IMR-90 (cell line): Measurements from ENCODE around the gene SLC35B4. TPM values are rescaled to one million over a fixed set of nuclear protein-coding genes. Genes with fewer than 3 reads are reported as not detected.

Source experiments
- ATAC-seq: fragments of 200-7000 bp; cut with Tn5 transposase; 2 replicates; pipeline ENCODE4 v1.9.1; 2020; ENCODE audit warnings: low read depth, mild to moderate bottlenecking, moderate library complexity
- BruUV-seq: library from RNA; stranded (reverse); fragments of 400-500 nt; replicated peaks from 2 replicates; lab custom pipeline; 2021; lab: Mats Ljungman, UMichigan
- CTCF ChIA-PET: fragments of 300-600 bp; formaldehyde crosslinking; extraction: SDS; loops from one replicate; lab custom pipeline; 2021; ENCODE audit warnings: antibody characterized with exemption; lab: Yijun Ruan, JAX
- POLR2A ChIA-PET: fragments of 300-600 bp; sonication (Branson Sonifier 250); formaldehyde crosslinking; loops from one replicate; lab custom pipeline; 2022; ENCODE audit warnings: antibody characterized with exemption; ENCODE audit not compliant: unreplicated experiment; lab: Charles Lee
- DNase-seq: peaks from one replicate; pipeline ENCODE4 v3.0.0; 2013
- H2AFZ ChIP-seq: replicated peaks from 2 replicates; pipeline ENCODE3; 2013; ENCODE audit warnings: low read length, mild to moderate bottlenecking; ENCODE audit not compliant: poor library complexity
- H2AK5ac ChIP-seq: 2 replicates; pipeline ENCODE4 v1.6.1; 2013; ENCODE audit warnings: low read depth, low read length, inconsistent platforms
- H2AK9ac ChIP-seq: replicated peaks from 2 replicates; pipeline ENCODE3; 2013; ENCODE audit warnings: mild to moderate bottlenecking, low read depth, low read length, moderate library complexity; ENCODE audit not compliant: poor library complexity
- H2BK120ac ChIP-seq: 2 replicates; pipeline ENCODE4 v1.6.1; 2013; ENCODE audit warnings: low read depth, low read length, inconsistent platforms
- H2BK15ac ChIP-seq: 3 replicates; pipeline ENCODE4 v1.6.1; 2013; ENCODE audit warnings: low read depth, low read length, inconsistent platforms
- H2BK20ac ChIP-seq: 2 replicates; pipeline ENCODE4 v1.6.1; 2013; ENCODE audit warnings: low read depth, mild to moderate bottlenecking, inconsistent platforms, low read length, moderate library complexity
- H2BK5ac ChIP-seq: 2 replicates; pipeline ENCODE4 v1.6.1; 2013; ENCODE audit warnings: mild to moderate bottlenecking, low read depth, low read length, inconsistent platforms; ENCODE audit not compliant: poor library complexity, severe bottlenecking
- H3K14ac ChIP-seq: replicated peaks from 2 replicates; pipeline ENCODE4 v1.6.1; 2013; ENCODE audit warnings: low read depth, low read length, inconsistent platforms
- H3K18ac ChIP-seq: 2 replicates; pipeline ENCODE4 v1.6.1; 2013; ENCODE audit warnings: low read depth, low read length, control low read depth
- H3K23ac ChIP-seq: 2 replicates; pipeline ENCODE4 v1.6.1; 2013; ENCODE audit warnings: low read depth, low read length, inconsistent platforms
- H3K27ac ChIP-seq: 2 replicates; pipeline ENCODE4 v1.5.1; 2013; ENCODE audit warnings: mild to moderate bottlenecking, control low read depth, low read length; ENCODE audit not compliant: insufficient read depth
- H3K27me3 ChIP-seq: 2 replicates; pipeline ENCODE4 v1.6.1; 2013; ENCODE audit warnings: low read length; ENCODE audit not compliant: control insufficient read depth, insufficient read depth
- H3K36me3 ChIP-seq: 2 replicates; pipeline ENCODE4 v1.6.1; 2013; ENCODE audit warnings: low read length, mixed read lengths; ENCODE audit not compliant: control insufficient read depth, insufficient read depth
- H3K4ac ChIP-seq: 2 replicates; pipeline ENCODE4 v1.6.1; 2013; ENCODE audit warnings: low read depth, low read length, inconsistent platforms
- H3K4me1 ChIP-seq: 2 replicates; pipeline ENCODE4 v1.6.1; 2013; ENCODE audit warnings: low read length, mixed read lengths; ENCODE audit not compliant: control insufficient read depth, insufficient read depth
- H3K4me2 ChIP-seq: 2 replicates; pipeline ENCODE4 v1.6.1; 2013; ENCODE audit warnings: low read depth, mild to moderate bottlenecking, control low read depth, low read length, moderate library complexity
- H3K4me3 ChIP-seq: 2 replicates; pipeline ENCODE4 v1.5.1; 2013; ENCODE audit warnings: low read depth, mild to moderate bottlenecking, control low read depth, low read length, moderate library complexity; ENCODE audit not compliant: insufficient read depth
- H3K56ac ChIP-seq: 2 replicates; pipeline ENCODE4 v1.6.1; 2013; ENCODE audit warnings: low read length, inconsistent platforms; ENCODE audit not compliant: insufficient read depth; ENCODE audit errors: extremely low read depth
- H3K79me1 ChIP-seq, 2 experiments: 2 replicates each; pipeline ENCODE4 v1.6.1; 2013; ENCODE audit warnings: low read length in 2 of 2, inconsistent platforms in 1 of 2, low read depth in 1 of 2
- H3K9ac ChIP-seq: 2 replicates; pipeline ENCODE4 v1.6.1; 2013; ENCODE audit warnings: low read depth, low read length, control low read depth
- H3K9me1 ChIP-seq: 2 replicates; pipeline ENCODE4 v1.6.1; 2013; ENCODE audit warnings: low read length, inconsistent platforms; ENCODE audit not compliant: insufficient read depth
- H3K9me3 ChIP-seq: 2 replicates; pipeline ENCODE4 v1.6.1; 2013; ENCODE audit warnings: low read length; ENCODE audit not compliant: control insufficient read depth, insufficient read depth
- H4K20me1 ChIP-seq: 2 replicates; pipeline ENCODE4 v1.6.1; 2013; ENCODE audit warnings: low read length, inconsistent platforms; ENCODE audit not compliant: insufficient read depth
- H4K5ac ChIP-seq: 2 replicates; pipeline ENCODE4 v1.6.1; 2013; ENCODE audit warnings: mild to moderate bottlenecking, low read depth, low read length, control low read depth
- H4K8ac ChIP-seq, 2 experiments: 2 replicates each; pipeline ENCODE4 v1.6.1; 2013; ENCODE audit warnings: low read depth in 2 of 2, low read length in 2 of 2, control low read depth in 1 of 2, inconsistent platforms in 1 of 2
- H4K91ac ChIP-seq: 2 replicates; pipeline ENCODE4 v1.6.1; 2013; ENCODE audit warnings: low read depth, low read length, inconsistent platforms; ENCODE audit not compliant: insufficient read depth
- CEBPB ChIP-seq: IDR thresholded peaks from 2 replicates; pipeline ENCODE4 v1.6.1; 2012; ENCODE audit warnings: low read depth, low read length, improper control_type of control experiment
- CHD1 ChIP-seq: IDR thresholded peaks from 2 replicates; pipeline ENCODE4 v1.6.1; 2012; ENCODE audit warnings: low read depth, low read length, improper control_type of control experiment
- FOS ChIP-seq: fragments of 150-350 bp; IDR thresholded peaks from 2 replicates; pipeline ENCODE4 v1.6.1; 2016; ENCODE audit warnings: low read depth, low read length
- MAZ ChIP-seq: IDR thresholded peaks from 2 replicates; pipeline ENCODE4 v1.6.1; 2012; ENCODE audit warnings: low read depth, mild to moderate bottlenecking, low read length, improper control_type of control experiment, moderate library complexity, borderline replicate concordance
- MXI1 ChIP-seq: IDR thresholded peaks from 2 replicates; pipeline ENCODE4 v1.6.1; 2012; ENCODE audit warnings: low read depth, mild to moderate bottlenecking, low read length, moderate library complexity, borderline replicate concordance
- POLR2A ChIP-seq: IDR thresholded peaks from 2 replicates; pipeline ENCODE4 v1.6.1; 2012; ENCODE audit warnings: mild to moderate bottlenecking, low read depth, low read length
- RAD21 ChIP-seq: IDR thresholded peaks from 2 replicates; pipeline ENCODE4 v1.6.1; 2012; ENCODE audit warnings: low read length, improper control_type of control experiment
- RCOR1 ChIP-seq: IDR thresholded peaks from 2 replicates; pipeline ENCODE4 v1.6.1; 2012; ENCODE audit warnings: mild to moderate bottlenecking, low read length, improper control_type of control experiment; ENCODE audit not compliant: insufficient replicate concordance
- RFX5 ChIP-seq: IDR thresholded peaks from 2 replicates; pipeline ENCODE4 v1.8.0; 2012; ENCODE audit warnings: low read depth, mild to moderate bottlenecking, low read length, moderate library complexity
- WGBS, 2 experiments: methylation state at CpG; one replicate each; pipeline versions ENCODE4 v1.1.5 to v1.1.7; 2013; ENCODE audit warnings: missing lambda C conversion rate in 2 of 2; ENCODE audit not compliant: insufficient read length in 1 of 2; ENCODE audit errors: extremely low coverage in 2 of 2; 5-methylcytosine and 5-hydroxymethylcytosine counted together
- dilution Hi-C: fragments of 300-500 bp; cut with HindIII; formaldehyde crosslinking; loops from one replicate; pipeline ENCODE4 v1.14.3; 2018; ENCODE audit warnings: low sequenced_read_pairs; ENCODE audit not compliant: unreplicated experiment
- in situ Hi-C: fragments of 300-500 bp; cut with MboI; formaldehyde crosslinking; loops from 3 replicates; pipeline ENCODE4 v1.14.3; 2019; ENCODE audit warnings: low sequenced_read_pairs, inconsistent platforms, mixed read lengths
- intact Hi-C: fragments of 100-400 bp; cut with micrococcal nuclease; formaldehyde crosslinking; loops from 2 replicates; pipeline ENCODE4 v1.10.0; 2022
- polyA plus RNA-seq, 3 experiments: library from polyadenylated mRNA; depleted of rRNA; stranded (reverse); fragments of >200 nt; gene quantifications; 2 replicates each; pipeline ENCODE4 v1.2.3, GENCODE V29; 2012; ENCODE audit warnings: low replicate concordance in 1 of 3
- total RNA-seq: library from RNA; depleted of rRNA; stranded (reverse); fragments of >200 nt; gene quantifications from 2 replicates; pipeline ENCODE4 v1.2.3, GENCODE V29; 2012
- TF ChIP-seq, protein P1 (sequence below): fragments of 150-350 bp; IDR thresholded peaks from 2 replicates; pipeline ENCODE4 v1.6.1; 2017; ENCODE audit warnings: mild to moderate bottlenecking, antibody characterized with exemption, low read length, low read depth
- TF ChIP-seq, protein P2 (sequence below): conservative IDR thresholded peaks from 2 replicates; pipeline ENCODE4 v1.5.1; 2012; ENCODE audit warnings: mild to moderate bottlenecking, low read depth, low read length, improper control_type of control experiment

The SLC35B4 gene
- total and polyA plus RNA-seq, 2 of the 4 experiments (the other 2 are of a cell fraction), result 10.0 to 15.6 TPM

DNA sequence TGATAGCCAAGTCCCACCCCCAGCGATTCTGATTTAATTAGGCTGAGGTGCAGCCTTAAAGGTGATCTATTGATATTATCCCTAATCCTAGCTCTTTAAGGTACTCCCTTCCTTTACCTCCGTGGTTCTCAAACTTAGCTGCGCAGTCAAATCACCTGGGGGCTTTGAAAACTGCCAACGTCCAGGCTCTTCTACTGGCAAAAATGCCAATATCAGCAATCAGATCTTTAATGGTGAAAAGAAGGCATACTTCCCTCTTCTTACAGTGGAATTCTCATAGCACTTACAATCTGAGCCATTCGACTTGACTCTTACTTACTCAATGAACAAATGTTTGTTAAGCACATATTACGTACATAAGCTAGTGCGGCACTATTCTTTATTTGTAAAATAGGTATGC is 704 bp upstream of the SLC35B4 start:
- intact Hi-C loops, result no loop called here
- no TSS peak for BruUV-seq

More for the DNA sequence above, 704 bp upstream of the SLC35B4 start:
- peak overlapping the region; percentile 34 for H3K14ac ChIP-seq
- H3K56ac ChIP-seq, result no peak overlapping the region
- H4K91ac ChIP-seq, result no peak overlapping the region
- H4K20me1 ChIP-seq, result no peaks in the 10 kb centered on the region
- DNase-seq (no peak), ATAC-seq (no peak)
- no peak overlapping the region for H3K18ac ChIP-seq
- H3K9ac ChIP-seq, result peak overlapping the region; percentile 52; the same call in 1 of the 2 replicates
- no peak overlapping the region for H2BK20ac ChIP-seq
- no peak overlapping the region for H3K4me3 ChIP-seq
- H3K4me1 ChIP-seq, result peaks cover 5% of the 10 kb centered on the region
- ChIA-PET CTCF (interaction anchor here (0.6 kb wide), 1 partner anchor 16 kb away, joined by 3 read pairs; no protein-coding TSS in a partner anchor), POLR2A (interaction anchor here (0.9 kb wide), 1 partner anchor 27 kb away, joined by 3 read pairs; no protein-coding TSS in a partner anchor)
- H2AK9ac ChIP-seq, result no peak overlapping the region
- no peak overlapping the region for H3K4ac ChIP-seq
- H3K23ac ChIP-seq, result no peak overlapping the region; the same call in 1 of the 2 replicates
- 0 out of 2 replicates have a peak, but pooled peaks cover 3% of the 10 kb centered on the region for H3K9me1 ChIP-seq
- WGBS, 2 experiments, result 40% methylated on average over 1 of the region's 7 CpGs; no CpG with 5 or more reads in 1 of the 2 experiments
- peak overlapping the region; percentile 95 for H2AFZ ChIP-seq
- dilution Hi-C loops (no loop called here), in situ Hi-C loops (no loop called here)
- H3K27me3 ChIP-seq, result peaks cover under 1% of the 10 kb centered on the region; the same call in 1 of the 2 replicates
- H3K36me3 ChIP-seq, result no peaks in the 10 kb centered on the region
- H4K8ac ChIP-seq, result peak overlapping the region in 1 of 2 experiments; percentile 78; a peak in 3 of 4 replicates
- no peak overlapping the region for H3K27ac ChIP-seq
- H3K79me1 ChIP-seq, result peaks cover 11% of the 10 kb centered on the region in 2 experiments; a peak in 3 of 4 replicates
- no peaks in the 10 kb centered on the region for H3K9me3 ChIP-seq
- H2BK15ac ChIP-seq, result no peak overlapping the region
- TF ChIP-seq, protein P1, sequence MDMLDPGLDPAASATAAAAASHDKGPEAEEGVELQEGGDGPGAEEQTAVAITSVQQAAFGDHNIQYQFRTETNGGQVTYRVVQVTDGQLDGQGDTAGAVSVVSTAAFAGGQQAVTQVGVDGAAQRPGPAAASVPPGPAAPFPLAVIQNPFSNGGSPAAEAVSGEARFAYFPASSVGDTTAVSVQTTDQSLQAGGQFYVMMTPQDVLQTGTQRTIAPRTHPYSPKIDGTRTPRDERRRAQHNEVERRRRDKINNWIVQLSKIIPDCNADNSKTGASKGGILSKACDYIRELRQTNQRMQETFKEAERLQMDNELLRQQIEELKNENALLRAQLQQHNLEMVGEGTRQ, result no peak
- TF ChIP-seq CEBPB (no peak), RAD21 (no peak), RFX5 (no peak), RCOR1 (no peak), CHD1 (no peak), MAZ (no peak), MXI1 (no peak), FOS (no peak), POLR2A (no peak)
- TF ChIP-seq, protein P2, sequence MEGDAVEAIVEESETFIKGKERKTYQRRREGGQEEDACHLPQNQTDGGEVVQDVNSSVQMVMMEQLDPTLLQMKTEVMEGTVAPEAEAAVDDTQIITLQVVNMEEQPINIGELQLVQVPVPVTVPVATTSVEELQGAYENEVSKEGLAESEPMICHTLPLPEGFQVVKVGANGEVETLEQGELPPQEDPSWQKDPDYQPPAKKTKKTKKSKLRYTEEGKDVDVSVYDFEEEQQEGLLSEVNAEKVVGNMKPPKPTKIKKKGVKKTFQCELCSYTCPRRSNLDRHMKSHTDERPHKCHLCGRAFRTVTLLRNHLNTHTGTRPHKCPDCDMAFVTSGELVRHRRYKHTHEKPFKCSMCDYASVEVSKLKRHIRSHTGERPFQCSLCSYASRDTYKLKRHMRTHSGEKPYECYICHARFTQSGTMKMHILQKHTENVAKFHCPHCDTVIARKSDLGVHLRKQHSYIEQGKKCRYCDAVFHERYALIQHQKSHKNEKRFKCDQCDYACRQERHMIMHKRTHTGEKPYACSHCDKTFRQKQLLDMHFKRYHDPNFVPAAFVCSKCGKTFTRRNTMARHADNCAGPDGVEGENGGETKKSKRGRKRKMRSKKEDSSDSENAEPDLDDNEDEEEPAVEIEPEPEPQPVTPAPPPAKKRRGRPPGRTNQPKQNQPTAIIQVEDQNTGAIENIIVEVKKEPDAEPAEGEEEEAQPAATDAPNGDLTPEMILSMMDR, result no peak
- H2BK120ac ChIP-seq, result no peak overlapping the region
- H3K4me2 ChIP-seq, result peak overlapping the region; percentile 59; the same call in 1 of the 2 replicates
- no peak overlapping the region for H2BK5ac ChIP-seq
- H2AK5ac ChIP-seq, result no peak overlapping the region
- H4K5ac ChIP-seq, result no peak overlapping the region
